Body of pancreas (tissue), 4 donors: ENCODE measurements around the gene RERG. TPM values are rescaled to one million over a fixed set of nuclear protein-coding genes. Genes with fewer than 3 reads are reported as not detected.

Source experiments
- ATAC-seq: fragments of 150-250 bp; one replicate; pipeline ENCODE4 v1.9.1; 2016
- DNase-seq, 4 donors: peaks; one replicate each; pipeline ENCODE4 v3.0.0-alpha.2; 2019
- H3K27ac ChIP-seq, 4 donors: fragments of 200-600 bp; sonication (generic); 1 replicate in 3 of 4; 2 replicates in 1 of 4; pipeline versions ENCODE4 v1.5.1 to v1.6.1; 2016 to 2019; ENCODE audit warnings: mild to moderate bottlenecking in 1 of 4, mixed read lengths in 1 of 4, moderate library complexity in 1 of 4
- H3K27me3 ChIP-seq, 2 donors: fragments of 200-600 bp; sonication (generic); one replicate each; pipeline ENCODE4 v1.6.0; 2016; ENCODE audit warnings: mild to moderate bottlenecking in 1 of 2
- H3K36me3 ChIP-seq, 2 donors: fragments of 200-600 bp; sonication (generic); replicated peaks in 1 of 2; 2 replicates each; pipeline ENCODE4 v1.5.1; 2016; ENCODE audit warnings: low read depth in 2 of 2; ENCODE audit not compliant: insufficient read depth in 1 of 2
- H3K4me1 ChIP-seq: fragments of 200-600 bp; sonication (generic); one replicate; pipeline ENCODE4 v1.6.0; 2016
- H3K4me3 ChIP-seq, 2 donors: fragments of 200-600 bp; sonication (generic); 1 replicate in 1 of 2; 2 replicates in 1 of 2; pipeline ENCODE4 v1.5.1; 2016 to 2019
- H3K9me3 ChIP-seq, 3 donors: fragments of 200-600 bp; sonication (generic); 1 replicate in 2 of 3; 2 replicates in 1 of 3; pipeline ENCODE4 v1.5.1; 2016
- CTCF ChIP-seq, 7 experiments: fragments of 450-650 bp in 4 of 7; fragments of 200-600 bp in 3 of 7; sonication (generic) in 3 of 7; IDR thresholded peaks; one replicate each; pipeline ENCODE4 v1.5.1; 2016 to 2019; ENCODE audit warnings: antibody characterized with exemption in 7 of 7
- POLR2A ChIP-seq, 3 donors: fragments of 450-650 bp; IDR thresholded peaks; one replicate each; pipeline ENCODE4 v1.6.1; 2016; ENCODE audit warnings: antibody characterized with exemption in 3 of 3, mild to moderate bottlenecking in 2 of 3
- WGBS, 2 donors: methylation state at CpG; one replicate each; pipeline ENCODE4 v1.1.5; 2017; 5-methylcytosine and 5-hydroxymethylcytosine counted together
- intact Hi-C: fragments of 100-400 bp; cut with DNase I; formaldehyde crosslinking; loops from one replicate; pipeline ENCODE4 v1.15.1; 2023
- total RNA-seq, 2 donors: library from RNA; depleted of rRNA; stranded (reverse); fragments of >200 nt; gene quantifications; one replicate each; pipeline ENCODE4 v1.1.0, GENCODE V29; 2016

RERG gene
- total RNA-seq, 2 donors from 2014 or later: 10.9 to 13.8 TPM

- Histone ChIP-seq H3K4me1 (no peaks in the 10 kb centered on the region), H3K27me3 (no peaks in the 10 kb centered on the region), H3K4me3 (no peak overlapping the region), H3K9me3 (no peaks in the 10 kb centered on the region), H3K36me3 (no peaks in the 10 kb centered on the region), H3K27ac (no peak overlapping the region)
- intact Hi-C loops: no loop called here
- no peak for ATAC-seq
- TF ChIP-seq POLR2A (IDR thresholded peaks at IDR 0.05): no peak
- TF ChIP-seq CTCF (IDR thresholded peaks at IDR 0.05): no peak
- WGBS, 2 donors: 80 to 81% methylated on average over 3 of the region's 3 CpGs
- DNase-seq: no peak
Measured at GRCh38 chr12:15243102-15243501, 21.9 kb upstream of the RERG start.

GRCh38 chr12:15240898-15241297 lies 19.7 kb upstream of the RERG start:
- Histone ChIP-seq H3K27ac (no peak overlapping the region), H3K27me3 (no peaks in the 10 kb centered on the region), H3K4me1 (no peaks in the 10 kb centered on the region), H3K9me3 (no peaks in the 10 kb centered on the region), H3K36me3 (no peaks in the 10 kb centered on the region), H3K4me3 (no peak overlapping the region)
- WGBS, 2 donors: 60 to 68% methylated on average over 4 of the region's 4 CpGs
- ATAC-seq (no peak), DNase-seq (no peak)
- intact Hi-C loops: no loop called here
- TF ChIP-seq POLR2A (IDR thresholded peaks at IDR 0.05) (no peak), CTCF (IDR thresholded peaks at IDR 0.05) (no peak)

- Histone ChIP-seq H3K27ac (no peak overlapping the region), H3K4me3 (no peak overlapping the region), H3K27me3 (no peaks in the 10 kb centered on the region), H3K36me3 (no peaks in the 10 kb centered on the region), H3K4me1 (no peaks in the 10 kb centered on the region), H3K9me3 (no peaks in the 10 kb centered on the region)
- DNase-seq: no peak
- WGBS, 2 donors: 67 to 76% methylated on average over 4 of the region's 4 CpGs
- TF ChIP-seq POLR2A (IDR thresholded peaks at IDR 0.05): no peak
- no peak for TF ChIP-seq CTCF (IDR thresholded peaks at IDR 0.05)
- intact Hi-C loops: no loop called here
- no peak for ATAC-seq
Measured at GRCh38 chr12:15234508-15234907, 13.3 kb upstream of the RERG start.

GRCh38 chr12:15234011-15234410 lies 12.8 kb upstream of the RERG start:
- Histone ChIP-seq H3K4me3 (no peak overlapping the region), H3K4me1 (no peaks in the 10 kb centered on the region), H3K9me3 (no peaks in the 10 kb centered on the region), H3K36me3 (no peaks in the 10 kb centered on the region), H3K27ac (no peak overlapping the region), H3K27me3 (no peaks in the 10 kb centered on the region)
- WGBS, 2 donors: 22 to 38% methylated on average over 1 of the region's 1 CpG
- DNase-seq (no peak), ATAC-seq (no peak)
- TF ChIP-seq CTCF (IDR thresholded peaks at IDR 0.05) (no peak), POLR2A (IDR thresholded peaks at IDR 0.05) (no peak)
- intact Hi-C loops: no loop called here

- Histone ChIP-seq H3K36me3 (no peaks in the 10 kb centered on the region), H3K27me3 (no peaks in the 10 kb centered on the region), H3K9me3 (no peaks in the 10 kb centered on the region), H3K27ac (no peak overlapping the region), H3K4me3 (no peak overlapping the region), H3K4me1 (no peaks in the 10 kb centered on the region)
- TF ChIP-seq POLR2A (IDR thresholded peaks at IDR 0.05) (no peak), CTCF (IDR thresholded peaks at IDR 0.05) (no peak)
- intact Hi-C loops: no loop called here
- WGBS, 2 donors: 11 to 33% methylated on average over 1 of the region's 1 CpG
- ATAC-seq (no peak), DNase-seq (no peak)
Measured at GRCh38 chr12:15232959-15233358, 11.7 kb upstream of the RERG start.
